Cardiac muscle cell (in vitro differentiated cells and primary cell): ENCODE data around the gene TSFM. TPM values are rescaled to one million over a fixed set of nuclear protein-coding genes. Genes with fewer than 3 reads are reported as not detected.

ENCODE experiments used
- DNase-seq, 2 donors: peaks; one replicate each; pipeline versions ENCODE4 v3.0.0 to v3.0.0-alpha.2; 2010 to 2017; ENCODE audit warnings: low read depth in 1 of 2, low spot score in 1 of 2
- H3K27ac ChIP-seq: fragments of 200-600 bp; sonication (generic); 2 replicates; pipeline ENCODE4 v1.5.1; 2016
- H3K27me3 ChIP-seq: fragments of 200-600 bp; sonication (generic); 2 replicates; pipeline ENCODE4 v1.6.0; 2016; ENCODE audit warnings: control low read depth
- H3K36me3 ChIP-seq: fragments of 200-600 bp; sonication (generic); 2 replicates; pipeline ENCODE4 v1.5.1; 2016; ENCODE audit warnings: control low read depth
- H3K4me1 ChIP-seq: fragments of 200-600 bp; sonication (generic); 2 replicates; pipeline ENCODE4 v1.8.1; 2017; ENCODE audit warnings: low read depth, mild to moderate bottlenecking, mixed run types
- H3K4me3 ChIP-seq: fragments of 200-600 bp; sonication (generic); 2 replicates; pipeline ENCODE4 v1.5.1; 2016; ENCODE audit warnings: mild to moderate bottlenecking
- H3K9me3 ChIP-seq: fragments of 200-600 bp; sonication (generic); 2 replicates; pipeline ENCODE4 v1.5.1; 2017; ENCODE audit warnings: low read depth, mild to moderate bottlenecking, control low read depth
- CTCF ChIP-seq: IDR thresholded peaks from 2 replicates; pipeline ENCODE4 v1.5.1; 2012; ENCODE audit warnings: low read depth, mild to moderate bottlenecking, low read length
- polyA plus RNA-seq: library from polyadenylated mRNA; unstranded; fragments of >200 nt; fragmentation: Nextera tagmentation; extraction: Ambion mirVana; gene quantifications from 2 replicates; pipeline ENCODE4 v1.2.1, GENCODE V29; 2016
- total RNA-seq: library from RNA; depleted of rRNA; stranded (reverse); fragments of >200 nt; gene quantifications from 2 replicates; pipeline ENCODE4 v1.2.3, GENCODE V29; 2016

TSFM gene
- total and polyA plus RNA-seq, 2 experiments from 2014 or later = 22.6 to 66.7 TPM

GRCh38 chr12:57797933-57798332 is 15.3 kb downstream of the TSFM start:
- no peak for DNase-seq
- Histone ChIP-seq H3K27ac (no peak overlapping the region), H3K4me1 (no peaks in the 10 kb centered on the region), H3K9me3 (no peaks in the 10 kb centered on the region), H3K27me3 (no peaks in the 10 kb centered on the region), H3K4me3 (no peak overlapping the region), H3K36me3 (peaks cover 55% of the 10 kb centered on the region)
- TF ChIP-seq CTCF = no peak

GRCh38 chr12:57800965-57801364 is 18.4 kb downstream of the TSFM start:
- H3K9me3 ChIP-seq = no peaks in the 10 kb centered on the region
- peaks cover 41% of the 10 kb centered on the region for H3K36me3 ChIP-seq
- H3K4me3 ChIP-seq = no peak overlapping the region
- H3K4me1 ChIP-seq = no peaks in the 10 kb centered on the region
- H3K27ac ChIP-seq = no peak overlapping the region
- no peak for DNase-seq
- no peak for TF ChIP-seq CTCF
- no peaks in the 10 kb centered on the region for H3K27me3 ChIP-seq

GRCh38 chr12:57802607-57803006 is 20.0 kb downstream of the TSFM start:
- Histone ChIP-seq H3K27me3 (no peaks in the 10 kb centered on the region), H3K36me3 (peaks cover 36% of the 10 kb centered on the region), H3K27ac (no peak overlapping the region), H3K4me3 (no peak overlapping the region), H3K4me1 (no peaks in the 10 kb centered on the region), H3K9me3 (no peaks in the 10 kb centered on the region)
- no peak for DNase-seq
- TF ChIP-seq CTCF = no peak

- peak; percentile 50 to 65 for DNase-seq
- no peak overlapping the region for H3K4me3 ChIP-seq
- H3K36me3 ChIP-seq = peaks cover 34% of the 10 kb centered on the region
Measured at GRCh38 chr12:57803319-57803893, 20.8 kb downstream of the TSFM start.

GRCh38 chr12:57806677-57807076 is 24.1 kb downstream of the TSFM start:
- no peaks in the 10 kb centered on the region for H3K27me3 ChIP-seq
- H3K4me1 ChIP-seq = no peaks in the 10 kb centered on the region
- no peak overlapping the region for H3K4me3 ChIP-seq
- DNase-seq = no peak
- H3K9me3 ChIP-seq = no peaks in the 10 kb centered on the region
- no peak for TF ChIP-seq CTCF
- no peak overlapping the region for H3K27ac ChIP-seq
- H3K36me3 ChIP-seq = peaks cover 31% of the 10 kb centered on the region

More at GRCh38 chr12:57803319-57803893, 20.8 kb downstream of the TSFM start:
- peak; percentile 83 for TF ChIP-seq CTCF
- Histone ChIP-seq H3K9me3 (no peaks in the 10 kb centered on the region), H3K4me1 (no peaks in the 10 kb centered on the region), H3K27ac (no peak overlapping the region), H3K27me3 (no peaks in the 10 kb centered on the region)

GRCh38 chr12:57807285-57807684 is 24.7 kb downstream of the TSFM start:
- Histone ChIP-seq H3K9me3 (no peaks in the 10 kb centered on the region), H3K27me3 (no peaks in the 10 kb centered on the region), H3K4me1 (no peaks in the 10 kb centered on the region), H3K27ac (no peak overlapping the region), H3K36me3 (peaks cover 26% of the 10 kb centered on the region), H3K4me3 (no peak overlapping the region)
- TF ChIP-seq CTCF = no peak
- no peak for DNase-seq
